Tibial artery (tissue), 4 donors: ENCODE measurements around the gene PPCS.

Source experiments
- DNase-seq, 2 donors: peaks; one replicate each; pipeline ENCODE4 v3.0.0-alpha.2; 2019
- H3K27ac ChIP-seq, 2 donors: fragments of 200-600 bp; sonication (generic) in 1 of 2; 1 replicate in 1 of 2; 2 replicates in 1 of 2; pipeline ENCODE4 v1.5.1; 2018 to 2019; ENCODE audit warnings: mild to moderate bottlenecking in 1 of 2
- H3K27me3 ChIP-seq, 2 donors: fragments of 200-600 bp; sonication (generic) in 1 of 2; one replicate each; pipeline versions ENCODE4 v1.5.1 to v1.6.0; 2016 to 2019
- H3K36me3 ChIP-seq, 3 donors: fragments of 200-600 bp; sonication (generic) in 2 of 3; one replicate each; pipeline ENCODE4 v1.5.1; 2016 to 2019; ENCODE audit warnings: mild to moderate bottlenecking in 2 of 3
- H3K4me1 ChIP-seq, 4 donors: fragments of 200-600 bp; sonication (generic) in 2 of 4; 1 replicate in 3 of 4; 2 replicates in 1 of 4; pipeline ENCODE4 v1.5.1; 2016 to 2019
- H3K4me3 ChIP-seq, 2 donors: fragments of 200-600 bp; sonication (generic) in 1 of 2; 1 replicate in 1 of 2; 2 replicates in 1 of 2; pipeline ENCODE4 v1.5.1; 2018 to 2019; ENCODE audit warnings: mild to moderate bottlenecking in 2 of 2
- H3K9me3 ChIP-seq, 3 donors: fragments of 200-600 bp; sonication (generic) in 1 of 3; one replicate each; pipeline ENCODE4 v1.5.1; 2016 to 2019
- intact Hi-C: fragments of 100-400 bp; cut with DNase I; formaldehyde crosslinking; loops from one replicate; pipeline ENCODE4 v1.15.0; 2023; ENCODE audit warnings: low total_unique reads
- TF ChIP-seq, protein P1 (sequence below), 2 experiments: fragments of 200-600 bp in 1 of 2; fragments of 450-650 bp in 1 of 2; IDR thresholded peaks; one replicate each; pipeline ENCODE4 v1.5.1; 2017 to 2019; ENCODE audit warnings: antibody characterized with exemption in 2 of 2, mild to moderate bottlenecking in 1 of 2, moderate library complexity in 1 of 2

PPCS gene

DNA sequence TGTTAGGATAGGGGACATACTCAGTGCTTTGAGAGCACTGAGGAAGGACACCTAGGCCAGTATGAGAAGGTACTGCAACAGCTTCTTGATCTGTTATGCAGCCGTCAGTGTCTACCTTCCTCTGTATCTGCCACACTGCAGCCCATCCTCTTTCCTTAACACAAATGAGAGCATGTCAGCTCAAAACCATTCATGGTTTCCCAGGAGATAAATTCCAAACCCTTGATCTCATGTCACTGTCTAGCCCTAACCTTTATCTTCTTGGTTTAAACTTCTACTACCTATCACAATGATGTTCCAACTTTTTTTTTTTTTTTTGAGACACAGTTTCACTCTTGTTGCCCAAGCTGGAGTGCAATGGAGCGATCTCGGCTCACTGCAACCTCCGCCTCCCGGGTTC, 1.9 kb upstream of the PPCS start:
- H3K27me3 ChIP-seq, result no peaks in the 10 kb centered on the region
- H3K27ac ChIP-seq, result no peak overlapping the region
- peaks cover 0 to 23% (median 12%) of the 10 kb centered on the region in 4 donors for H3K4me1 ChIP-seq
- no peak for DNase-seq
- H3K9me3 ChIP-seq, result no peaks in the 10 kb centered on the region
- TF ChIP-seq, protein P1, sequence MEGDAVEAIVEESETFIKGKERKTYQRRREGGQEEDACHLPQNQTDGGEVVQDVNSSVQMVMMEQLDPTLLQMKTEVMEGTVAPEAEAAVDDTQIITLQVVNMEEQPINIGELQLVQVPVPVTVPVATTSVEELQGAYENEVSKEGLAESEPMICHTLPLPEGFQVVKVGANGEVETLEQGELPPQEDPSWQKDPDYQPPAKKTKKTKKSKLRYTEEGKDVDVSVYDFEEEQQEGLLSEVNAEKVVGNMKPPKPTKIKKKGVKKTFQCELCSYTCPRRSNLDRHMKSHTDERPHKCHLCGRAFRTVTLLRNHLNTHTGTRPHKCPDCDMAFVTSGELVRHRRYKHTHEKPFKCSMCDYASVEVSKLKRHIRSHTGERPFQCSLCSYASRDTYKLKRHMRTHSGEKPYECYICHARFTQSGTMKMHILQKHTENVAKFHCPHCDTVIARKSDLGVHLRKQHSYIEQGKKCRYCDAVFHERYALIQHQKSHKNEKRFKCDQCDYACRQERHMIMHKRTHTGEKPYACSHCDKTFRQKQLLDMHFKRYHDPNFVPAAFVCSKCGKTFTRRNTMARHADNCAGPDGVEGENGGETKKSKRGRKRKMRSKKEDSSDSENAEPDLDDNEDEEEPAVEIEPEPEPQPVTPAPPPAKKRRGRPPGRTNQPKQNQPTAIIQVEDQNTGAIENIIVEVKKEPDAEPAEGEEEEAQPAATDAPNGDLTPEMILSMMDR (IDR thresholded peaks at IDR 0.05), result no peak
- intact Hi-C loops, result no loop called here
- H3K4me3 ChIP-seq, result no peak overlapping the region
- H3K36me3 ChIP-seq, result peaks cover 0 to 9% (median 2%) of the 10 kb centered on the region in 3 donors

DNA sequence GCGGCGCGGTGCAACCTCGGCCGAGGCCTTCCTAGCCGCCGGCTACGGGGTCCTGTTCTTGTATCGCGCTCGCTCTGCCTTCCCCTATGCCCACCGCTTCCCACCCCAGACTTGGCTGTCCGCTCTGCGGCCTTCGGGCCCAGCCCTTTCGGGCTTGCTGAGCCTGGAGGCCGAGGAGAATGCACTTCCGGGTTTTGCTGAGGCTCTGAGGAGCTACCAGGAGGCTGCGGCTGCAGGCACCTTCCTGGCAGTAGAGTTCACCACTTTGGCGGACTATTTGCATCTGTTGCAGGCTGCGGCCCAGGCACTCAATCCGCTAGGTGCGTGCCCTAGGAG, 379 bp downstream of the PPCS start:
- DNase-seq, result peak in 1 of 2 donors; percentile 72
- TF ChIP-seq, protein P1 (IDR thresholded peaks at IDR 0.05), result no peak
- Histone ChIP-seq H3K27ac (peak overlapping the region; percentile 88 to 91), H3K36me3 (peaks cover 0 to 27% (median 15%) of the 10 kb centered on the region in 3 donors), H3K4me3 (peak overlapping the region; percentile 79 to 80), H3K27me3 (no peaks in the 10 kb centered on the region), H3K9me3 (no peaks in the 10 kb centered on the region), H3K4me1 (peaks cover 0 to 23% (median 12%) of the 10 kb centered on the region in 4 donors)
- intact Hi-C loops, result loop anchor here (5.0 kb wide), 2 partner anchors 226 to 789 kb away; partner anchors contain the start of gene YBX1

DNA sequence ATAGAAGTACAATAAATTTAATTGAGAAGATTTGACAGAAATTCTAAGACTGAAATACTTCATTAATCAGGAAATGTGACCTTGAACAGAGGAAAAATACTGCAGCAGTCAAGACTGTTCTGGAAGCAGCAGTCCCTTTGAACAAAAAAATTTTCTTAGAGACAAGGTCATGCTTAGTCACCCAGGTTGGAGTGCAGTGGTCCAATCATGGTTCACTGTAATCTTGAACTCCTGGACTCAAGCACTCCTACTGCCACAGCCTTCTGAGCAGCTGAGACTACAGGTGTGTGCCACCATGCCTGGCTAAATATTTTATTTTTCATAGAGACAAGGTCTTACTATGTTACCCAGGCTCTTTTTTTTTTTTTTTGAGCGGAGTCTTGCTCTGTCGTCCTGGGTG, 4.9 kb downstream of the PPCS start:
- DNase-seq, result no peak
- no peak overlapping the region for H3K4me3 ChIP-seq
- H3K36me3 ChIP-seq, result peaks cover 0 to 27% (median 15%) of the 10 kb centered on the region in 3 donors
- H3K4me1 ChIP-seq, result peaks cover 0 to 41% (median 18%) of the 10 kb centered on the region in 4 donors
- H3K27me3 ChIP-seq, result no peaks in the 10 kb centered on the region
- intact Hi-C loops, result loop anchor here (10.0 kb wide), 1 partner anchor 126 kb away; the partner anchor contains the start of gene FOXJ3
- no peak overlapping the region for H3K27ac ChIP-seq
- H3K9me3 ChIP-seq, result no peaks in the 10 kb centered on the region
- TF ChIP-seq, protein P1 (IDR thresholded peaks at IDR 0.05), result no peak

DNA sequence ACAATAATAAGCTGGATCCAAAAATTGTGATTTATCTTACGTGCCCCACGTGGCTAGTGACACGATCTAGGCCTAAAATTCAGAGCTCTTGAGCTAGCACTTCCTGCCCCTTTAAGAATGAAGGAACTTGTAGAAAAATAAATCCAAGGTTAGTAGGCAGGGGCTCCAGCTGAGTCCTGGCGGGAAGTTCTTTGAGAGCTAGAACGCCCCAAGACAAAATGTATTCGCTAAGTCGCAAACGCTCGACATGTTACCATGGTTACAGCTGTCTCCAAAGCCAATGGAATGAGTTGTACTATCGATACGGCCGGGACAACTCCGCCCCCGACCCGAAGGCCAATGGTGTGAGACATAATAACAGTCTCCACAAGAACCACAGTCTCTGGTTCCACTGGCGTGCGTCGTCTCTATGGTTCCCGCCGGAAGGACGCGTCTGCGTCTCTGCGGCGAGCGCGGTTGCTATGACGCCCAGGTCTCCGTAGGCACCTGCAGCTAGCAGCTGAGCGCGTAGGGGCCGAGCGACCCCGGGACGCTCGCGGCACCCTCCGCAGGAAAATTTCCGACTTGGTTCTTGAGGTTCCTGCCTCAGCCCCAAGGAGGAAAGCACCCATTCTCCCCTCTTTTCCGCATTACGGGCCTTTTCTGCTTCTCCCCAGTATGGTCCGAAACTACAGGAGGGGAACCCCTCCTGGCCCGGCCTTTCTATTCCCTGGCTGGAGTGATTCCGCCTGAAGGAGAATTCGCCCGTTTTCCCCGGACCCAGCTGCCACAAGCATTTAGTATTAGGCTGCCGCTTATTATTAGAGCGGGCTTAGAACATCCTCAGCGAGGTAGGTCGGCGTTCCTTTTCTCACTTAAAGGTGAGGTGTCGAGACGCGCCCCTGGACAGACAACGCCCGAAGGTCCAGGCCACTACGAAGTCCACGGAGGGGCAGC, 6.8 kb downstream of the PPCS start, which contains the start of gene CCDC30:
Gene CCDC30, plus strand, starts transcription at position 459 of the 936 bp plus-strand sequence. CDS start 17,266 bp downstream, outside the sequence.
- Histone ChIP-seq H3K9me3 (no peaks in the 10 kb centered on the region), H3K27ac (peak within 1 kb of the TSS; percentile 39 to 52), H3K4me1 (peaks cover 0 to 27% (median 9%) of the 10 kb centered on the region in 4 donors), H3K4me3 (peak within 1 kb of the TSS; percentile 62 to 69), H3K27me3 (no peaks in the 10 kb centered on the region), H3K36me3 (peaks cover 0 to 27% (median 15%) of the 10 kb centered on the region in 3 donors)
- peak; percentile 97 to 99 for DNase-seq
- intact Hi-C loops, result loop anchor here (10.0 kb wide), 1 partner anchor 128 kb away; the partner anchor contains the start of gene FOXJ3
- TF ChIP-seq, protein P1 (IDR thresholded peaks at IDR 0.05), result peak in 1 of 2 experiments; percentile 24

DNA sequence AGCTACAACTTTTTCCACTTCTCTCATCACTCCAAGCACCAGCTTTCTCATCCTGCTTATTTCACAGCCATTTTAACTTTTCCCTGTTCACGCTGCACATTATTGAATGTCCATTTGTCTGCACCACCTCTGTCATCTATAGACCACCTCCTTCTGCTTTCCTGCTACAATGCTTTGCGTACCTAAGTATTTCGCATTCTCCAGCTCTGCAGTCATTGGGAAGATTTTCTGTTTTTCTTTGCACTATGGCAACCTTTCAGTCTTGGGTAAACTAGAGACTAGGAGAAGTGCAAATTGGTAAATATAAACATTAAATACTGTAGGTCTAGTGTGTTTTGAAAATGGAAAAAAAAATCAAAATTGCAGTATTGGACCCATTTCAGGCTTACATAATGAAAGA, 7.6 kb downstream of the PPCS start:
- DNase-seq, result no peak
- intact Hi-C loops, result loop anchor here (10.0 kb wide), 1 partner anchor 129 kb away; the partner anchor contains the start of gene FOXJ3
- peaks cover 0 to 23% (median 15%) of the 10 kb centered on the region in 3 donors for H3K36me3 ChIP-seq
- no peaks in the 10 kb centered on the region for H3K27me3 ChIP-seq
- H3K4me3 ChIP-seq, result peak overlapping the region; percentile 62 to 69
- H3K27ac ChIP-seq, result peak overlapping the region in 1 of 2 donors; percentile 52
- H3K9me3 ChIP-seq, result no peaks in the 10 kb centered on the region
- peaks cover 0 to 22% (median 9%) of the 10 kb centered on the region in 4 donors for H3K4me1 ChIP-seq
- TF ChIP-seq, protein P1 (IDR thresholded peaks at IDR 0.05), result no peak
